Testis (tissue), 2 donors: ENCODE measurements around the gene RMND5A.

Source experiments
- POLR2A ChIP-seq: fragments of 450-650 bp; IDR thresholded peaks from one replicate; pipeline ENCODE4 v1.6.1; 2017; ENCODE audit warnings: antibody characterized with exemption, mild to moderate bottlenecking, moderate library complexity
- TF ChIP-seq, protein P1 (sequence below), 3 experiments: fragments of 450-650 bp in 2 of 3; fragments of 200-600 bp in 1 of 3; sonication (generic) in 1 of 3; IDR thresholded peaks; one replicate each; pipeline ENCODE4 v1.5.1; 2016 to 2019; ENCODE audit warnings: antibody characterized with exemption in 3 of 3, mild to moderate bottlenecking in 2 of 3, moderate library complexity in 1 of 3

GRCh38 chr2:86788881-86789686, 69.0 kb downstream of the RMND5A start:
- no peak for TF ChIP-seq POLR2A
- TF ChIP-seq, protein P1, sequence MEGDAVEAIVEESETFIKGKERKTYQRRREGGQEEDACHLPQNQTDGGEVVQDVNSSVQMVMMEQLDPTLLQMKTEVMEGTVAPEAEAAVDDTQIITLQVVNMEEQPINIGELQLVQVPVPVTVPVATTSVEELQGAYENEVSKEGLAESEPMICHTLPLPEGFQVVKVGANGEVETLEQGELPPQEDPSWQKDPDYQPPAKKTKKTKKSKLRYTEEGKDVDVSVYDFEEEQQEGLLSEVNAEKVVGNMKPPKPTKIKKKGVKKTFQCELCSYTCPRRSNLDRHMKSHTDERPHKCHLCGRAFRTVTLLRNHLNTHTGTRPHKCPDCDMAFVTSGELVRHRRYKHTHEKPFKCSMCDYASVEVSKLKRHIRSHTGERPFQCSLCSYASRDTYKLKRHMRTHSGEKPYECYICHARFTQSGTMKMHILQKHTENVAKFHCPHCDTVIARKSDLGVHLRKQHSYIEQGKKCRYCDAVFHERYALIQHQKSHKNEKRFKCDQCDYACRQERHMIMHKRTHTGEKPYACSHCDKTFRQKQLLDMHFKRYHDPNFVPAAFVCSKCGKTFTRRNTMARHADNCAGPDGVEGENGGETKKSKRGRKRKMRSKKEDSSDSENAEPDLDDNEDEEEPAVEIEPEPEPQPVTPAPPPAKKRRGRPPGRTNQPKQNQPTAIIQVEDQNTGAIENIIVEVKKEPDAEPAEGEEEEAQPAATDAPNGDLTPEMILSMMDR (IDR thresholded peaks at IDR 0.05): no peak
